Smooth muscle cell (in vitro differentiated cells): ENCODE results near the gene ZDHHC21. TPM values are rescaled to one million over a fixed set of nuclear protein-coding genes. Genes with fewer than 3 reads are reported as not detected.

ENCODE experiments used
- DNase-seq: peaks from one replicate; lab custom pipeline; 2025; ENCODE audit not compliant: unreplicated experiment; lab: John Stamatoyannopoulos, UW
- H2AFZ ChIP-seq: fragments of 200-600 bp; sonication (generic); 2 replicates; pipeline ENCODE4 v1.6.0; 2016; ENCODE audit warnings: antibody characterized with exemption, low read depth, mild to moderate bottlenecking
- H3F3A ChIP-seq: fragments of 200-600 bp; sonication (generic); 2 replicates; pipeline ENCODE4 v1.6.0; 2017; ENCODE audit warnings: antibody characterized with exemption, low read depth
- H3K27ac ChIP-seq: fragments of 200-600 bp; sonication (generic); 2 replicates; pipeline ENCODE4 v1.5.1; 2016; ENCODE audit warnings: low read depth, mild to moderate bottlenecking
- H3K27me3 ChIP-seq: fragments of 200-600 bp; sonication (generic); 2 replicates; pipeline ENCODE4 v1.6.1; 2016; ENCODE audit warnings: low read depth, mild to moderate bottlenecking
- H3K36me3 ChIP-seq: fragments of 200-600 bp; sonication (generic); 2 replicates; pipeline ENCODE4 v1.5.1; 2016; ENCODE audit warnings: low read depth
- H3K4me1 ChIP-seq: fragments of 200-600 bp; sonication (generic); 2 replicates; pipeline ENCODE4 v1.5.1; 2016; ENCODE audit warnings: low read depth
- H3K4me2 ChIP-seq: fragments of 200-600 bp; sonication (generic); 2 replicates; pipeline ENCODE4 v1.6.0; 2016; ENCODE audit warnings: mild to moderate bottlenecking
- H3K4me3 ChIP-seq: fragments of 200-600 bp; sonication (generic); 2 replicates; pipeline ENCODE4 v1.5.1; 2016; ENCODE audit warnings: mild to moderate bottlenecking
- H3K79me2 ChIP-seq: fragments of 200-600 bp; sonication (generic); 2 replicates; pipeline ENCODE4 v1.6.0; 2016; ENCODE audit warnings: low read depth, mild to moderate bottlenecking
- H3K9ac ChIP-seq: fragments of 200-600 bp; sonication (generic); 2 replicates; pipeline ENCODE4 v1.6.0; 2016; ENCODE audit warnings: low read depth
- H3K9me3 ChIP-seq: fragments of 200-600 bp; sonication (generic); replicated peaks from 2 replicates; pipeline ENCODE4 v1.5.1; 2016; ENCODE audit warnings: low read depth
- H4K20me1 ChIP-seq: fragments of 200-600 bp; sonication (generic); 2 replicates; pipeline ENCODE4 v1.6.0; 2016; ENCODE audit warnings: low read depth
- WGBS: methylation state at CpG from one replicate; pipeline ENCODE4 v1.1.7; 2016; ENCODE audit warnings: low lambda C conversion rate; 5-methylcytosine and 5-hydroxymethylcytosine counted together
- polyA plus RNA-seq: library from polyadenylated mRNA; unstranded; fragments of >200 nt; fragmentation: Nextera tagmentation; extraction: Ambion mirVana; gene quantifications from 2 replicates; pipeline ENCODE4 v1.2.1, GENCODE V29; 2016
- total RNA-seq: library from RNA; depleted of rRNA; stranded (reverse); fragments of >200 nt; gene quantifications from 2 replicates; pipeline ENCODE4 v1.2.3, GENCODE V29; 2014
- TF ChIP-seq, protein P1 (sequence below): fragments of 200-600 bp; sonication (generic); IDR thresholded peaks from 2 replicates; pipeline ENCODE4 v1.5.1; 2017; ENCODE audit warnings: borderline replicate concordance, mild to moderate bottlenecking, antibody characterized with exemption; ENCODE audit not compliant: insufficient read depth, poor library complexity, severe bottlenecking

ZDHHC21 gene
- total and polyA plus RNA-seq, 2 experiments from 2014 or later = 1.3 to 9.0 TPM

DNA sequence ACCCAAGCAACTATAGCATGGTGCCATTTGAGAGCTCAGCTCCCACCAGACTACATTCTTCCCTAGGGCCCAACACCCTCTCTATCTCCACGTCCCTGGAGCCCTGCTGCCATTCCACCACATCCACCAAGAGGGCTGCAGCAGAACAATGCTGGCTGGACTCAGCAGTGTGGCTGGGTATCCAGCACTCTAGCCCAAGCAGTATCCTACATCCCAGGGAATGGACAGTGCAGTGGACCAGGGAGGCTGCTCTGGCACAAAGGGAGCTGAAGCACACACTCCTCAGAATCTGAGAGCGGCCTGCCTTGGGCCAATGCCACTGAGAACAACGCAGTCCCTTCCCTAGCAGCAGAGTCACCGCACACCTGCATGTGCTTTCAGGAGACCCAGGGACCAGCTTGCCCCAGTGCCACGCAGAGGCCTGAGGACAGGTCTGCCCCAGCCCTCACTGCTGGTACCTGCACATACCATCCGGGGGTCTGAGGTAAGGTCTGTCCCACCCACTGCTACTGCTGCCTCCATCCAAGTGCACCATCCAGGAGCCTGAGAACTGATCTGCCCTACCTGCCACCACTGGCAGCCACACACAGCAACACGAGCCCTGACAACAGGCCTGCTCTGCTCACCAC, 95.9 kb downstream of the ZDHHC21 start:
- TF ChIP-seq, protein P1, sequence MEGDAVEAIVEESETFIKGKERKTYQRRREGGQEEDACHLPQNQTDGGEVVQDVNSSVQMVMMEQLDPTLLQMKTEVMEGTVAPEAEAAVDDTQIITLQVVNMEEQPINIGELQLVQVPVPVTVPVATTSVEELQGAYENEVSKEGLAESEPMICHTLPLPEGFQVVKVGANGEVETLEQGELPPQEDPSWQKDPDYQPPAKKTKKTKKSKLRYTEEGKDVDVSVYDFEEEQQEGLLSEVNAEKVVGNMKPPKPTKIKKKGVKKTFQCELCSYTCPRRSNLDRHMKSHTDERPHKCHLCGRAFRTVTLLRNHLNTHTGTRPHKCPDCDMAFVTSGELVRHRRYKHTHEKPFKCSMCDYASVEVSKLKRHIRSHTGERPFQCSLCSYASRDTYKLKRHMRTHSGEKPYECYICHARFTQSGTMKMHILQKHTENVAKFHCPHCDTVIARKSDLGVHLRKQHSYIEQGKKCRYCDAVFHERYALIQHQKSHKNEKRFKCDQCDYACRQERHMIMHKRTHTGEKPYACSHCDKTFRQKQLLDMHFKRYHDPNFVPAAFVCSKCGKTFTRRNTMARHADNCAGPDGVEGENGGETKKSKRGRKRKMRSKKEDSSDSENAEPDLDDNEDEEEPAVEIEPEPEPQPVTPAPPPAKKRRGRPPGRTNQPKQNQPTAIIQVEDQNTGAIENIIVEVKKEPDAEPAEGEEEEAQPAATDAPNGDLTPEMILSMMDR = no peak
- Histone ChIP-seq H3K4me1 (no peaks in the 10 kb centered on the region), H3F3A (no peaks in the 10 kb centered on the region), H3K79me2 (no peaks in the 10 kb centered on the region), H3K27me3 (no peaks in the 10 kb centered on the region), H3K4me2 (no peak overlapping the region), H3K4me3 (no peak overlapping the region), H3K9me3 (peaks cover 10% of the 10 kb centered on the region), H3K36me3 (no peaks in the 10 kb centered on the region), H3K27ac (no peak overlapping the region), H2AFZ (no peak overlapping the region), H4K20me1 (no peaks in the 10 kb centered on the region), H3K9ac (no peak overlapping the region)
- no peak for DNase-seq
- WGBS = 94% methylated on average over 7 of the region's 7 CpGs

DNA sequence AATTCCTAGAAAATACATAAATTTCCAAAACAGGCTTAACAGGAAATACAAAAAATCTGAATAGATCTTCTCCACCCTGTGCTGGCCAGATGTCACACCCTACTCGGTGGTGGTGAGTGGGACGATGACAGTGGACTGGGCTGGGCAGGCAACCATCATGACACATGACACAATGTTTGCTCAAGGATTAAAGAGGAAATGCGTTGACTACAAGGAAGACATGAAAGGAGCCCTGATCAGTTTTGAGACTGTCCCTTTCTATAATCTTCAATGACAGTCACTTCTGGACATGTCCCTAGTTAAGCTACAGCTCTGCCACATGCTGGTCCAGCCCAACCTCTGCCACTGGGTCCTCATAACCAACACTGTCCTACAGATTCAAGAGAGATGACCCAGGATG, 99.8 kb downstream of the ZDHHC21 start:
- WGBS = 80% methylated on average over 3 of the region's 3 CpGs
- peaks cover 11% of the 10 kb centered on the region for H3K9me3 ChIP-seq
- H3F3A ChIP-seq = no peaks in the 10 kb centered on the region
- H3K4me3 ChIP-seq = no peak overlapping the region
- TF ChIP-seq, protein P1 = no peak
- no peak for DNase-seq
- no peaks in the 10 kb centered on the region for H3K79me2 ChIP-seq
- H3K4me1 ChIP-seq = no peaks in the 10 kb centered on the region
- no peaks in the 10 kb centered on the region for H3K36me3 ChIP-seq
- H3K9ac ChIP-seq = no peak overlapping the region
- H4K20me1 ChIP-seq = no peaks in the 10 kb centered on the region
- H3K27ac ChIP-seq = no peak overlapping the region
- H3K4me2 ChIP-seq = no peak overlapping the region
- no peak overlapping the region for H2AFZ ChIP-seq
- no peaks in the 10 kb centered on the region for H3K27me3 ChIP-seq

DNA sequence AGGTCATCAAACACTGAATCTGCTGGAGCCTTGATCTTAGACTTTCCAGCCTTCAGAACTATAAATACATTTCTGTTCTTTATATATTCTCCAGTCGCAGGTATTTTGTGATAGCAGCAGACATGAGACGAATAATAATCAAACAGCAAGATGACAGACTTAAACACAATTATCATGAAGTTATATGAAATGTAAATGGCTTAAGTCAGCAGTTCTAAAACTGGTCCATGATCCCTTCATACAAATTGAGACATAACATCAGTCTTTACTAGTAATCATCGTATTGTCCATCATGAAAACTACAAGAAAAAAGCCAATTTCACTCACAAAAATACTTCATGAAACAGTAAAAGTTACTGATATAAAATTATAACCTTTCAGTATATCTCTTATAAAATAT, 101.8 kb downstream of the ZDHHC21 start:
- peaks cover 11% of the 10 kb centered on the region for H3K9me3 ChIP-seq
- TF ChIP-seq, protein P1 = no peak
- no peak for DNase-seq
- H3F3A ChIP-seq = no peaks in the 10 kb centered on the region
- H2AFZ ChIP-seq = no peak overlapping the region
- H3K79me2 ChIP-seq = no peaks in the 10 kb centered on the region
- no peak overlapping the region for H3K4me3 ChIP-seq
- no peaks in the 10 kb centered on the region for H3K4me1 ChIP-seq
- H3K36me3 ChIP-seq = no peaks in the 10 kb centered on the region
- no peak overlapping the region for H3K27ac ChIP-seq
- 94% methylated on average over 3 of the region's 3 CpGs for WGBS
- H3K4me2 ChIP-seq = no peak overlapping the region
- H3K9ac ChIP-seq = no peak overlapping the region
- H4K20me1 ChIP-seq = no peaks in the 10 kb centered on the region
- no peaks in the 10 kb centered on the region for H3K27me3 ChIP-seq
